Stimulated activated CD8-positive, alpha-beta memory T cell treated with anti-CD3 and anti-CD28 coated beads, Interleukin-7, amount 100 ng/mL, for 4 hours (primary cell): ENCODE measurements around the gene IFT81.
"Not testable (repeated sequence)": the region's sequence is repeated elsewhere in the genome, so short reads cannot be mapped to it uniquely, and the experiment has no call there.

Experiments
- DNase-seq, 2 donors: peaks; one replicate each; pipeline ENCODE4 v3.0.0-alpha.2; 2020; ENCODE audit warnings: low read depth in 2 of 2

The IFT81 gene, protein sequence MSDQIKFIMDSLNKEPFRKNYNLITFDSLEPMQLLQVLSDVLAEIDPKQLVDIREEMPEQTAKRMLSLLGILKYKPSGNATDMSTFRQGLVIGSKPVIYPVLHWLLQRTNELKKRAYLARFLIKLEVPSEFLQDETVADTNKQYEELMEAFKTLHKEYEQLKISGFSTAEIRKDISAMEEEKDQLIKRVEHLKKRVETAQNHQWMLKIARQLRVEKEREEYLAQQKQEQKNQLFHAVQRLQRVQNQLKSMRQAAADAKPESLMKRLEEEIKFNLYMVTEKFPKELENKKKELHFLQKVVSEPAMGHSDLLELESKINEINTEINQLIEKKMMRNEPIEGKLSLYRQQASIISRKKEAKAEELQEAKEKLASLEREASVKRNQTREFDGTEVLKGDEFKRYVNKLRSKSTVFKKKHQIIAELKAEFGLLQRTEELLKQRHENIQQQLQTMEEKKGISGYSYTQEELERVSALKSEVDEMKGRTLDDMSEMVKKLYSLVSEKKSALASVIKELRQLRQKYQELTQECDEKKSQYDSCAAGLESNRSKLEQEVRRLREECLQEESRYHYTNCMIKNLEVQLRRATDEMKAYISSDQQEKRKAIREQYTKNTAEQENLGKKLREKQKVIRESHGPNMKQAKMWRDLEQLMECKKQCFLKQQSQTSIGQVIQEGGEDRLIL

GRCh38 chr12:110124269-110124995 lies at the start of gene IFT81:
Gene IFT81, plus strand, starts transcription at chr12:110124357. Its CDS starts 3,024 bp downstream, at chr12:110127381.
- peak; percentile 89 to 92 for DNase-seq

DNA sequence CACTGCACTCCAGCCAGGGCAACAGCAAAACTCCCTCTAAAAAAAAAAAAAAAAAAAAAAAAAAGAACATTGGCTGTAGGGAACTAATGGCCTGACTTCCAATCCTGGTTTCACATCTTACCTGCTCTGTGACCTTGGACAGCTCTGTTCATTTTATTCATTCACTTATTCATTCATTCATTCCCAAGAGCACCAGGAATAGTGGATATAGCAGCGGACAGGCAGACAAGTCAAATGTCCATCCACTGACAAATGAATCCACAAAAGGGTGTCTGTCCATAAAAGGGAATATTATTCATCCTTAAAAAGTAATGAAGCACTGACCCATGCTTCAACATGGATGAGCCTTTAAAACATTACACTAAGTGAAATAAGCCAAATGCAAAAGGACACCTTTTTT lies 48.3 kb upstream of the IFT81 start:
- no peak for DNase-seq

- DNase-seq, result no peak
Observed at GRCh38 chr12:110077800-110078199, 46.4 kb upstream of the IFT81 start.

GRCh38 chr12:110079477-110080400 lies 44.4 kb upstream of the IFT81 start:
- peak; percentile 59 to 60 for DNase-seq

DNA sequence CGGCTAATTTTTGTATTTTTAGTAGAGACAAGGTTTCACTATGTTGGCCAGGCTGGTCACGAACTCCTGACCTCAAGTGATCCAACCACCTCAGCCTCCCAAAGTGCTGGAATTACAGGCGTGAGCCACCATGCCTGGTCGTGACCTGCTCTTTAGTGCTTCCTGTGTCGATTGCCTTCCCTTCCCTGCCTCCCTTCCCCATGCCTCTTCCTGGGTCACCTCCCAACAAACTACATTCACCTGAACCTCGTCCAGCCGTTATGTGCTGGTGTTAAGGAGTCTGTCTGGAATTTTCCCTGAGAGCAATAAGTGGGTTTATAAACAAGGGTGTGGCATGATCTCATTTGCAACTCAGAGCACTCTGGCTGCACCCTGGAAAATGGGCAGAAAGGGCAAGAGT lies 43.7 kb upstream of the IFT81 start:
- DNase-seq, result no peak

DNA sequence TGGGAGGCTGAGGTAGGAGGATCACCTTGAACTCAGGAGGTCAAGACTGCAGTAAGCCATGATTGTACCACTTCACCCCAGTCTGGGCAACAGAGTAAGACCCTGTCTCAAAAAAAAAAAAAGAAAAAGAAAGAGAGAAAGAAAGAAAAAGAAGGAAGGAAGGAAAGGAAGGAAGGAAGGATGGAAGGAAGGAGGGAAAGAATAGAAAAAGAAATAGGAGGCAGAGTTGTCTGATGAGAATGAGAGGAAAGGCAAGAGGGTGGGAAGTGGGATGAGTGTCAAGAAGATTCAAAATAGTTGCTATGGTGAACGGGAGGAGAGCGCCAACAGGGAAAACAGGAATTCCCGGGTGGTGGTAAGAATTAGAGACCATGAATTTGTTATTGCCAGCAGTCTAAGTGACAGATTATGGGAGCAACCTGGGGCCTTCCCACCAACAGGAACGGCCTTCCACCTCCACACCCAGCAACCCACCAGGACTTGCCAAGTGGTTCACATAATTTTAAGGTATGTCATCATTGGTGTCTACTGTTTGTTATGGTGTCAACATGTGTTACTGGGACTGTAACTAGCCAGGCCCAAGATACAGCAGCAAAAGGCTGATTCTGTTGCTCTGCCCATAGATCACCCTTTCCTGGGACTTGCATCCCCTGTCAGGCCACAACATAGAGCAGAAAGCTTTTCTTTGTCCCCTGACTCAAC lies 39.7 kb upstream of the IFT81 start:
- DNase-seq, result no peak

- DNase-seq, result not testable (repeated sequence)
Observed at GRCh38 chr12:110088216-110088615, 35.9 kb upstream of the IFT81 start.

DNA sequence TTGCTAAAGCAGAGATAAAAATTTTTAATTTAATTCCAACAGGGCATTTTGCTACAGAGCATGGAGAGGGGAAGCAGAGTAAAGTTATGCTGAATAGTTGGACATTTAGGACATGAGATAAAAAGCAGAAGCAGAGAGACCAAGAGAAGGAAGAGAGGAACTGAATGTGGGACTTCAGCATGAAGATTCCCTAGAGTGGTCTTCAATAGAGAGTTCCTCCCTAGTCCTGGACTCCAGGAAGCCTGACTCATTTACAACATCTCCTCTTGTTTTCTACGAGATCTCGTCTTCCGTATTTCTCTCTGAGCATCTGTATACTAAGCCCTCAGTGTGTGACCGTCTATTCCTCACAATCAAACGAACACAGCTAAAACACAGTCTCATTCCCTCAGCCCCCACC lies 35.2 kb upstream of the IFT81 start:
- no peak for DNase-seq

DNA sequence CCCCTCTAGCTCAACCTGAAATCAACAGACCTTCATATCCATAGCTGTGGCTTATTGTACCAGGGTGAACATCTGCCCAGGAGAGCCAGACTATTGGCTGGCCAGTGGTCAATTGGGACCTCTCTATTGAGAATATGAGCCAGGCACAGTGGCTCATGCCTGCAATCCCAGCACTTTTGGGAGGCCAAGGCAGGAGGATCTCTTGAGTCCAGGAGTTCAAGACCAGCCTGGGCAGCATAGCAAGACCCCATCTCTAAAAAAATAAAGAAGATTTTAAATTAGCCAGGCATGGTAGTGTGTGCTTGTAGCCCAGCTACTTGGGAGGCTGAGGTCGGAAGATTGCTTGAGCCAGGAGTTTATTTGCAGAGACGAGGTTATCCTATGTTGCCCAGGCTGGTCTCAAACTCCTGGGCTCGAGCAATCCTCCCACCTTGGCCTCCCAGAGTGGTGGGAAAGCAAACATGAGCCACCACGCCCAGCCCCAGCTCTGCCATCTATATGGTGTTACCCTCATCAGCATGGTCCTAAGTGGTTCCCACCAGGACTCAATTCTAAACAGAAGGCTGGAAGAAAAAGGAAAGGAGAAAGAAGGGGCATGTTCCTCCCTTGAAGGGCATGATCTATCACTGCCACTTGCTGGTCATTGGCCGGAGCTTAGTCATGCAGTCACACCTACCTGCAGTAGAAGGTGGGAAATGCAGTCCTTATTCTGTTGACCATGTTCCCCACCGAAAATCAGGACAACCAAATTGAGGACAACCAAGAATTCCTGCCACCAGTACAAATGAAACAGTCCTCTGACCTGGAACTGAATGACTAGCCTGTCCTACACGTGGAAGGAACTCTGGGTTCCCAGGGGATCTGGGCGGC lies 33.7 kb upstream of the IFT81 start:
- no peak for DNase-seq

GRCh38 chr12:110091136-110091711 lies 32.9 kb upstream of the IFT81 start:
- DNase-seq, result no peak

DNA sequence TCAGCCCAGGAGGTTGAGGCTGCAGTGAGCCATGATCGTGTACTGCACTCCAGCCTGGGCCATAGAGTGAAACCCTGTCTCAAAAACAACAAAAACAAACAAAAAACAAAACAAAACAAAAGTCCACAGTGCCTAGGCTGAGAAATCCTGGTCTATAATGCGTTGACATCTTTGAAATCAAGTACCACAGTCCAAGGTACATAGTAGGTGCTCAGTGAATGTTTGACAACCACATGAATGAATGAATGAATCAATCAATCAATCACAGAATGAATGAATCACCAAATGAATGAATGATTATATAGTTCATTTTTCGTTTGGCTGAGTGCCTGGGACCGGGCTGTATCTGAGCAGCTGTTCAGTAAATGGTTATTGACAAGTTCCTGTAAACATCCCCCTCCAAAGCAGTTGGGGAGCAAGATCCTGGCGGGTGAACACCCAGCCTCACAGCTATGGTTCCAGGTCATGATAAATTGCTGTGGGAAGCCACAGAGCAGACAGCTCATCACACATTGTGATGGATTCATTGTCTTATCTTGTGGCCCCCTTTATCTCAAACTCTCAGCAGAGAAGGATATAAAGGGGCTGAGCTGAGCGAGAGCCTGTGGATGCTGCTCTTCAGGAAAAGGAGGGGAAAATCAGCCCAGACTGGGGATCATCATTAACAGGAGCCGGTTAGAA lies 30.4 kb upstream of the IFT81 start:
- DNase-seq, result no peak

DNA sequence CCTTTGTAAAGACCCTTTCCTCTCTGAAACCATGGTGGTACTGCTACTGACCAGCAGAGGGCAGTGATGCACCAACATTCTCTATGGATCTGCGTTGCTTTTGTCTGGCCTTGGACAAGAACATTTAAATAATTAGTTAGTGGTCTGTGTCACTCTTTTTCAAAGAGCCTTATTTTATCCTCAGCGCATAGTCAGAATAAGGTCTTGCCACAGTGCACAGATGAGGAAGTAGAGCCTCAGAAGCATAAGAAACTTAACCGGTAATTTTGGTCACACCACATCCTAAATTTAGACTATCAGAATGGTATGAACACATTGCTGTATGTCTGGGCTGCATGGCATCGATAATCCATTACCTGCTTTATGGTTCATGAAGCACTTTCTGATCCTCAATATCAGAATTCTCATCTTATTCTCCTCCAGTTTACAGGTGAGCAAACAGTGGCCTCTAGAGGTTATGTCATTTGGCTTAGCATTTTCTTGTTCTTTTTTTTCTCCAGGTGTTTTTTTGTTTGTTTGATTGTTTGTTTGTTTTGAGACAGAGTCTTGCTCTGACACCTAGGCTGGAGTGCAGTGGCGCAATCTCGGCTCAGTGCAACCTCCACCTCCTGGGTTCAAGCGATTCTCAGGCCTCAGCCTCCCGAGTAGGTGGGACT lies 23.7 kb upstream of the IFT81 start:
- DNase-seq, result peak; percentile 19 to 56

GRCh38 chr12:110102255-110102654 lies 21.9 kb upstream of the IFT81 start:
- DNase-seq, result no peak

DNA sequence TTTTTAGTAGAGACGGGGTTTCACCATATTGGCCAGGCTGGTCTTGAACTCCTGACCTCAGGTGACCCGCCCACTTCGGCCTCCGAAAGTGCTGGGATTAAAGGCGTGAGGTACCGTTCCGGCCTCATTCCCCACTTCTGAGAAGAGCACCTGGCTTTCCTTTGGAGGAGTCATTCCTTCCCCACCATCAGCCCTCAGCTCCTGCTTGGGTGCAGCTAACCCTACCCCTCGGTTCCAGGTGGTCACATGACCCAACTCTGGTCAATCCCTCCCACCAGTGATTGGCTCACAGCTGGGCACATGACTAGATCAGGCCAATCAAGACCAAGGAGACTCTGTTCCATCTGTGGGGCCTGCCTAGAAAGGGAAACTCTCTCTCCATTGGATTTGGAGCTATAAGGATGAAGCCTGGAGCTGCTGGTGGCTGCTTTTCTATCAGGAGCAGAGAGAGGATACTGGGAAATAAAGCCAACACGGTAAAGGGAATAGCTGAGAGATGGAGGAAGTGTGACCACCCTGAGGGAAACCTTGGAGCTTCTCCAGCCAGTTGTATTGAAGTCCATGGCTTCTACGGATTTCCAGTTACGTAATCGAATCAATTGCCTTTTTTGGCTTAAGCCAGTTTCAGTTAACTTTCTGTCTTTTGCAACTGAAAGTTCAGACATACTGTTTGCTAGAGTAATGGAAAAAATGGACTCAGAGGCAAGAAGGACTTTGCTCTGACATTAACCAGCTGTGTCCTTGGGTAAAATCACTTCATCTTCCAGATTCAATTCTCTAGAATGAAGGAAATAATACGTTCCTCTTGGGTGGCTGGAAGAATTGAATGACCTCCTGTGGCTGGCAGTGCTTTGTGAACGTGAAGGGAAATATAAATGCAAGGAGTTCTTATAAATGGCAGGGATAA lies 19.7 kb upstream of the IFT81 start:
- DNase-seq, result no peak

DNA sequence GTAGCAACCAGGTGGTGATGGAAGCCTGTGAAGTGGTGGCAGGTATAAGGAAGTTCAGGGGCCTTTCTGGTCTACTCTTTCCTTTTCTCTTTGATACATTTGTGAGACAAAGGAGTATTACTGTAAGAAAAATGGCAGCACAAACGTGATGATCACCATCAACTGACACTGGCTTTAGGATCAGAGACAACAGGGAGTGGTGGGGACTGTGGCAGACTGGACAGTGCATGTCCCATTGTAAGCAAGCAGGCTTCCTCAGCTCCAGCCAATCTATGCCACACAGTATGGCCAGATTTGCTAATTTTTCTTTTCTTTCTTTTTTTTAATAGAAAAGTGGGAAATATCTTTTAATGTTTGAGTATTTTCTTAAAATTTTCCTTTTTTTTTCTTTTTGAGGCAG lies 19.0 kb upstream of the IFT81 start:
- no peak for DNase-seq

DNA sequence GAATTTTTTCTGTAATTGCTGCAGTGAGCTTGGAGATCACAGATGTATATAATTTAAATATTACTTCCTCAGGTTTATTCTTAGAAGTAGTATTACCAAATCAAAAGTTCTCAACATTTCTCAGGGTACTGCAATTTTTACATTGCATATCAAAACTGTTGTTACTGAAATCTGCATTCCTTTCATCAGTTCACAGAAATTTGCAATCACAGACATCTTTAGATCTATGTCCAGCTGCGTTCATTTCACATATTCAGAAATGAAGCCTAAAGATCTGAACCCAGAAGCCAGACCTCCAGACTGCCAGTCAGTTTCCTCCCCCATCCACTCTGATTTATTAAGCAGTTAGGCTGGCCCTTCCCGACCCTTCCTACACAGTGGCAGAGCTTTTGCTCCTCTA lies 18.2 kb upstream of the IFT81 start:
- DNase-seq, result no peak
